ENCODE measurements around the gene NRXN2.
A peak's percentile ranks its signal among the peaks of the same experiment; 100 is the strongest.

NRXN2 gene

DNA sequence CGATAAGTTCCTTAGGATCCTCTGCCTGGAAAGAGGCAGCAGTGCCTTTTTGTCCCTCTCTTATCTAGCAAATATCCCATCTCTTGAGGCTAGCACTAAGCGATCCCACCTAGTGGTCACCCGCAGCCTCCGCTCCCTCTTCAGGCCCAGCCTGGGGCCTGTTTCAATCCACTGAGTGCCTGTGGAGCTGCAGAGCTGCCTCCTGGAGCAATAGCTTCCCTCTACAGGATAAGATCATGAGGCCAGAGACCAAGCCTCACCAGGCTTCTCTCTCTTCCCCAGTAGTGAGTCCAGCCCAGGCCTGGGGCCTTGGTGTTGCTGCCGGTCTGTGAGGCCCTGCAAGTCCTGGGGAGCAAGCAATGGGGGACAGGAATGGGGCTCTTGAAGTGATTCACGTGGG is 66.1 kb downstream of the NRXN2 start:
- Histone ChIP-seq H3F3A (ENCODE audit: control insufficient read depth, insufficient read depth) (no peaks in the 10 kb centered on the region), H3K4me1 (ENCODE audit: control insufficient read depth, low read length) (peaks cover 21% of the 10 kb centered on the region), H3K36me3 (ENCODE audit: control insufficient read depth, low read length) (no peaks in the 10 kb centered on the region), H3K4me2 (ENCODE audit: low read length) (no peak overlapping the region), H3K27me3 (ENCODE audit: control insufficient read depth, low read length) (no peaks in the 10 kb centered on the region), H3K9me2 (replicated peaks; ENCODE audit: control insufficient read depth, low read length) (no peaks in the 10 kb centered on the region), H3K27ac (ENCODE audit: low read depth, low read length) (no peak overlapping the region), H3K79me2 (ENCODE audit: control insufficient read depth, low read length) (no peaks in the 10 kb centered on the region), H3K9me3 (ENCODE audit: control insufficient read depth, insufficient read depth, low read length) (no peaks in the 10 kb centered on the region), H4K20me1 (ENCODE audit: control insufficient read depth, insufficient read depth, low read depth, low read length) (no peaks in the 10 kb centered on the region), H3K4me3 (ENCODE audit: low read length) (no peak overlapping the region)
- no peak for TF ChIP-seq EZH2phosphoT487 (IDR thresholded peaks at IDR 0.05; ENCODE audit: borderline replicate concordance, low read length)
- TF ChIP-seq, protein P1, sequence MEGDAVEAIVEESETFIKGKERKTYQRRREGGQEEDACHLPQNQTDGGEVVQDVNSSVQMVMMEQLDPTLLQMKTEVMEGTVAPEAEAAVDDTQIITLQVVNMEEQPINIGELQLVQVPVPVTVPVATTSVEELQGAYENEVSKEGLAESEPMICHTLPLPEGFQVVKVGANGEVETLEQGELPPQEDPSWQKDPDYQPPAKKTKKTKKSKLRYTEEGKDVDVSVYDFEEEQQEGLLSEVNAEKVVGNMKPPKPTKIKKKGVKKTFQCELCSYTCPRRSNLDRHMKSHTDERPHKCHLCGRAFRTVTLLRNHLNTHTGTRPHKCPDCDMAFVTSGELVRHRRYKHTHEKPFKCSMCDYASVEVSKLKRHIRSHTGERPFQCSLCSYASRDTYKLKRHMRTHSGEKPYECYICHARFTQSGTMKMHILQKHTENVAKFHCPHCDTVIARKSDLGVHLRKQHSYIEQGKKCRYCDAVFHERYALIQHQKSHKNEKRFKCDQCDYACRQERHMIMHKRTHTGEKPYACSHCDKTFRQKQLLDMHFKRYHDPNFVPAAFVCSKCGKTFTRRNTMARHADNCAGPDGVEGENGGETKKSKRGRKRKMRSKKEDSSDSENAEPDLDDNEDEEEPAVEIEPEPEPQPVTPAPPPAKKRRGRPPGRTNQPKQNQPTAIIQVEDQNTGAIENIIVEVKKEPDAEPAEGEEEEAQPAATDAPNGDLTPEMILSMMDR (IDR thresholded peaks at IDR 0.05; ENCODE audit: low read depth, low read length, poor library complexity, severe bottlenecking), result no peak

DNA sequence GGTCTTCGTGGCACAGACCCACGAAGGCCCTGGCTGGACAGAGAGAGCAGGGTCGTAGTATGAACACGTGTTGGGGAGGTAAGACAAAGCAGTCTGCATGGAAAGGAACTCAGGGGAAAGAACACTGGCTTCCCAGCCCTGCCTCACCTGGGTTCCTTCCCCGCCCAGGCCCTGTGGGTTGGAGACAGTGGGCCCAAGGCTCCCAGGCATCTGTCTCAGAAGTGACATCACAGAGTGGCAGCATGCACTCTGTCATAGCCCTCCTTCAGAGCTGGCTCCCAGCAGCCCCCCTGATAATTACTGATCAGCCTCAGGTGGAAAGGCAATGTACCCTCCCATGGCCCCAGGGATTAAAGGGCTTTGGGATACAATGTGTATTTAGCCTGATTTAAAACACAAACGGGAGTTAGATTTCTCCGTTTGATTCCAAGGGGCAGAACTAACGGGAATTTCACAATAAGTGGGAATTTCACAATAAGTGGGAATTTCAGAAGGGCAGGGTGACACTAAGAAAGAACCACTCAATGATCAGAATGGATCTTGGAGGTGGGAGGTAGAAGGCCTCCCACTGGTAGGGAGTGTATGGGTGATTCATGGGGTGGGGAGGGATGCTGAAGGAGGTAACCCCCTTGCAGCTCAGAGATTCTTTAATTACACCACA is 66.9 kb downstream of the NRXN2 start:
- no peak for TF ChIP-seq EZH2phosphoT487 (IDR thresholded peaks at IDR 0.05; ENCODE audit: borderline replicate concordance, low read length)
- TF ChIP-seq, protein P1 (IDR thresholded peaks at IDR 0.05; ENCODE audit: low read depth, low read length, poor library complexity, severe bottlenecking), result no peak
- H3K79me2 ChIP-seq (ENCODE audit: control insufficient read depth, low read length), result no peaks in the 10 kb centered on the region

DNA sequence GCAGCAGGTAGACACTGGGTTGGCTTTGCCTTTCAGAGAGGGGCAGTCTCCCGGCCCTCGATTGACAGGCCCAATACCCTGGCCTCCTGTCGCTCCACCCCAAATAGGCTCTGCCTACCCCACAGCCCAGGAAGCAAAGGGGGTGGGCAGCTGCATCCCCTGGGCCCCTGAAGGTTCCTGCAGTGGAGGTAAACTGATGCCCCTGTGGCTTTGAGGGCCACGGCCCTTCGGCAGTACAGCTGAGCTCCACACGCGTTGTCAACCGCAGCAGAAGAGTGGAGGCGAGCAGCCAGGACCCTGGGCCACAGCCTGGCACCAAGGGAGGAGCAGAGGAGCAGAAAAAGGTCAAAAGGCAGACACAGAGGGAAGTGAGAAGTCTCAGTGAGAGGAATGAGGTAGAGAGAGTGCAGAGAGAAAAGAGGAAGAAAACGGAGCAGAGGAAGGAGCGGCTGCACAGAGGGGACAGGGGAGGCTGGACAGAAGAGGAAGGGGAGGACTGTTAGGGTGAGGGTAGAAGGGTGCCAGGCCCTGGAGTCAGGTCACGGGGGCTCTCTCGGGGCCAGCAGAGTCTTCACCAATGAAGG is 67.9 kb downstream of the NRXN2 start:
- Histone ChIP-seq H3F3A (ENCODE audit: control insufficient read depth, insufficient read depth) (no peaks in the 10 kb centered on the region), H3K79me2 (ENCODE audit: control insufficient read depth, low read length) (no peaks in the 10 kb centered on the region), H3K27ac (ENCODE audit: low read depth, low read length) (no peak overlapping the region), H3K9me2 (replicated peaks; ENCODE audit: control insufficient read depth, low read length) (no peaks in the 10 kb centered on the region), H3K4me1 (ENCODE audit: control insufficient read depth, low read length) (peaks cover 21% of the 10 kb centered on the region), H3K36me3 (ENCODE audit: control insufficient read depth, low read length) (no peaks in the 10 kb centered on the region), H3K4me2 (ENCODE audit: low read length) (peak overlapping the region; percentile 32), H3K9me3 (ENCODE audit: control insufficient read depth, insufficient read depth, low read length) (no peaks in the 10 kb centered on the region), H4K20me1 (ENCODE audit: control insufficient read depth, insufficient read depth, low read depth, low read length) (no peaks in the 10 kb centered on the region), H3K27me3 (ENCODE audit: control insufficient read depth, low read length) (no peaks in the 10 kb centered on the region), H3K4me3 (ENCODE audit: low read length) (no peak overlapping the region)
- TF ChIP-seq, protein P1 (IDR thresholded peaks at IDR 0.05; ENCODE audit: low read depth, low read length, poor library complexity, severe bottlenecking), result no peak
- TF ChIP-seq EZH2phosphoT487 (IDR thresholded peaks at IDR 0.05; ENCODE audit: borderline replicate concordance, low read length), result no peak

More for the DNA sequence above, 66.9 kb downstream of the NRXN2 start:
- Histone ChIP-seq H3K4me3 (ENCODE audit: low read length) (no peak overlapping the region), H3K4me1 (ENCODE audit: control insufficient read depth, low read length) (peaks cover 21% of the 10 kb centered on the region), H3K9me3 (ENCODE audit: control insufficient read depth, insufficient read depth, low read length) (no peaks in the 10 kb centered on the region), H3K27ac (ENCODE audit: low read depth, low read length) (no peak overlapping the region), H4K20me1 (ENCODE audit: control insufficient read depth, insufficient read depth, low read depth, low read length) (no peaks in the 10 kb centered on the region), H3K27me3 (ENCODE audit: control insufficient read depth, low read length) (no peaks in the 10 kb centered on the region), H3K36me3 (ENCODE audit: control insufficient read depth, low read length) (no peaks in the 10 kb centered on the region), H3K4me2 (ENCODE audit: low read length) (no peak overlapping the region), H3K9me2 (replicated peaks; ENCODE audit: control insufficient read depth, low read length) (no peaks in the 10 kb centered on the region), H3F3A (ENCODE audit: control insufficient read depth, insufficient read depth) (no peaks in the 10 kb centered on the region)
